GM21360 (cell line): ENCODE results near the gene EFR3B.
"Not testable (repeated sequence)": the region's sequence is repeated elsewhere in the genome, so short reads cannot be mapped to it uniquely, and the experiment has no call there.

ENCODE experiments used
- ATAC-seq: cut with Tn5 transposase; IDR thresholded peaks from one replicate; pipeline ENCODE4 v1.9.1; 2021; ENCODE audit warnings: mild to moderate bottlenecking, moderate library complexity; ENCODE audit not compliant: unreplicated experiment

EFR3B gene

DNA sequence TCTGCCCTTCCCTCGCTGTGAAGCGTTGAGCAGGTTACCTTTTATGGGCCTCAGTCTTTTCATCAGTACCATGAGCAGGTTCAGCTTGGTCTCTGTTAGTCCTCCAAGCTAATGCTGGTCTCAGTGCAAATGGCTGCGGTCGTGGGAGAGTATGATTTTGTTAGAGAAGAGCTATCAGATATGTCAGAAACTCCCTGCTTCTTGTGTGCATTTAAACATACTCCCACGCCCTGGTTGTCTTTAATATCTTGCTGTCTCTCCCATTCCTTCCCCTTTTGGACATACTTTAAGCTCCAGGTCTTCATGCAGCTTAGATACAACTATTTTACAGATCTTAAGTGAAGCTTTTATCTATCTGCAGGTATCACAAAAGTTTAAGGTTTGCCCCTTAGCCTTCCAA lies 62.9 kb downstream of the EFR3B start:
- no peak for ATAC-seq

DNA sequence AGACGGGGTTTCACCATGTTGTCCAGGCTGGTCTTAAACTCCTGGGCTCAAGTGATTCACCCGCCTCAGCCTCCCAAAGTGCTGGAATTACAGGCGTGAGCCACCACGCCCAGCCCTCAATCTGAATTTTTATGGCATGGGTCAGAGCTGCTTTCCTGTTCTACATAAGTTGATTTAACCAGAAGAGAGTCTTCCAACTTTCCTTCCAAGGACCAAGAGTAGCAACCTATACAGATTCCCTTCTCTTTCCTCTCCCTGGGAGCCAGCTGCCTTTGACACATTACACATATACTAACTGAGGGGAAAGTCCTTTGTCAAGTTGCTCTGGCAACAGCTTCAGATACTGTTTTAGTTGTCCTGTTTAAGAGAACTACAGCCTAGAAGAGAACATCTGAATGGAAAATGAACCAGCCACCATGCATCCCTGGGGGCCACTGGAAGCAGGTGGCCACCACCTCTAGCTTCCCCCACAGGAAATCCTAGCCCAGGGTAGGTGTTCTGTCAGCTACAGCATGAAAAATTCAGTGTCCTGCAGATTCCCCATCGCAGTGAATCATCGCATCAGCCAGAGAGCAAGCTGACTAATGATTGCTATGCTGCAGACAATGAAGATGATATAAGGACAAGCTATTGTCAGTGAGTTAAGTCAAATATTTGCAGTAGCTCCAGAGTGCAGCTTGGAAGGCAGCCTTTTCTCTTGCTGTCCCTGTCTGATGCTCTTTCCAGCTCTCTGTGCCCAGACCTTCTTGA lies 63.6 kb downstream of the EFR3B start:
- no peak for ATAC-seq

DNA sequence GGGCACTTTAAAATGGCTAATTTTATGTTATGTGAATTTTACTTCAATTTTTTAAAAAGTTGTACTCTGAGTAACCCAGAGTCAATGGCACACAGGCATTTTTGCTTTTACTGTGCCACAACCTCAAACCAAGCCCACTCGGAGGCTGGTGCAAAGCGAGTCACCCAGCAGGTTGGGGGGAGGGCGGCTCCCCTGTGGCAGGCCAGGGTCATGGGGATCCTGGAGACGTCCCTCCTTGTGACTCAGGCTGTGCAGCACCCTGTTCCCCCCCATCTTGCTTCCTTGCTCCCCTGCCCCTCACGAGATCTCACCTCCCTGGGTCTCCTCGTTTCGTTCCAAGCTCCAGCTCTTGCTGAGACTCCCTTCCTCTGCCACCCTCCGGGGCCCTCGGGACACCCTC lies 67.9 kb downstream of the EFR3B start:
- no peak for ATAC-seq

DNA sequence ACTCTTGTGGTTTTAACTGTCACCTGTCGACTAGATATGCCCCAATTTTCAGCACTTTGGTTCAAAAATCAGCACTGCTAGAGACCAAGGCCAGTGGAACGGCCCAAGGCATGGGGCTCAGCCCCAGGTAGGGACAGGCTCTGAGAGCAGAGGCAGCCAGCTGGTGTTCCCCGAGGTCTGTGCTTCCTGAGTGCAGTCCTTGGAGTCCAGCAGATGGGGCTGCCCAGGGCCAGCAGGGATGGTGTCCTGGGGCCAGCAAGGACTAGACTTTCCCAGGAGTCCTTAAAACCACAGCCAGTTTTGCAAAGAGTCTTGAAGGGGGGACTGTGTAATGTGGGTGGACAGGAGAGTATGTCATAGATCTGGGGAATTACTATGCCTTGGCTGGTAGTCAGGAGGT lies 70.2 kb downstream of the EFR3B start:
- ATAC-seq, result no peak

DNA sequence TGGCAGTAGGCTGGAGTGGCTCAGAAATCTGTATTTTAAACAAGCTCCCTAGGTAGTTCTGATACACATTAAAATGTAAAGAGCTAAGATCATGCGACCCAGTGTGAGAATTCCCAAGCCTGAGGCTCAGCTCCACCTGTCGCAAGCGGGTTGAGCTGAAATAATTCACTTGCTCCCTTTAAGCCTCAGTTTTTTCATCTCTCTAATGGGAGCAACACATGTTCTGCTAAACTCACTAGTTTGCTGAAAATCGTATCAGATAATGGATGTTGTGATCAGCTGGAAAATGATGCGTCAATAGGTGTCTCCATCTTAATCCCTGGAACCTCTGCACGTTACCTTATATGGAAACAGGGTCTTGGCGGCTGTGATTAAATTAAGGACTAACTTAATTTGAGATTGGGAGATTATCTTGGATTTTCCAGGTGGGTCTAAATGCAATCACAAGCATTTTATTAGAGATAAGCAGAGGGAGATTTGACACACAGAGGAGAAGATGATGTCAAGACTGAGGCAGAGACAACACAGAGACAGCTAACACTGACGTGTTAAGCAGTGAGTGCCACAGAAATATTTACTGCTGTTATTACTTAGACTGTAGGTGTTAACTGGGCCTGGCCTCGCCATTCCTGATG lies 73.5 kb downstream of the EFR3B start:
- no peak for ATAC-seq

DNA sequence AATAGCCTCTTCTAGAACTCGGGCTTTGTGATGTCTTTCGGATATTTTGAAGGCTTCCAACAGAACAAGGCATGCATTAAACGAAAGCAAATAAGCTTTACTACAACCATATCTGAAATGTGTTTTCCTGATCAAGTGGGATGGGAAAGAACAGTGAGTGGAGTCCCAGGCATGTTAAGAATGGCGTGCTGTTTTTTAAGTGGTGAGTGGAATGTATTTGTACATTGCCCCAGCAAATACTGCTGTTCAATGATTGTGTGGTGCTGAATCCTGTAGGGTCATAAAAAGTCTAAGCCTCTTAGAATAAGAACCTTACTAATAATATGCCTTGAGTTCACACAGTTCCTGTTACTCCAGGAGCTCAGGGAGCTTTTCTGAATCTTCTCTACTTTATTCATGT lies 74.0 kb downstream of the EFR3B start:
- ATAC-seq, result no peak

DNA sequence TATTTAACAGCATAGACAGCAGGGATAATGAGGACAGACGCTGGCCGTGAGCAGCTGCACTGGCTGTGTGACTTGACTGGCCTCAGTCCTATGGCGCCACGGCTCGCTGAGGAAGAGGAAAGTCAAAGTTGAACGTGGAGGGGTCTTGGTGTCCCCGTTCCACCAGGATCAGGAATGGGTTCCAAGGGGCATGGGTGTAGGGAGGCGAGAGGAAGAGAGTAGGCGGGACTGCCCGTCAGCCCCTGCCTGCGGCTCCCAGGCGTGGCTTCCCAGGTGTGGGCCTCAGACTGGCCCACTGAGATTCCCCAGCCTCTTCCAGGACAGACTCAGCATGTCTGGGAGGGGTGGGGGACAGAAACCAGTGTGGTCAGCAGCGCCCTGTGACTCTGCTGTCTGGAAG lies 75.1 kb downstream of the EFR3B start:
- no peak for ATAC-seq

DNA sequence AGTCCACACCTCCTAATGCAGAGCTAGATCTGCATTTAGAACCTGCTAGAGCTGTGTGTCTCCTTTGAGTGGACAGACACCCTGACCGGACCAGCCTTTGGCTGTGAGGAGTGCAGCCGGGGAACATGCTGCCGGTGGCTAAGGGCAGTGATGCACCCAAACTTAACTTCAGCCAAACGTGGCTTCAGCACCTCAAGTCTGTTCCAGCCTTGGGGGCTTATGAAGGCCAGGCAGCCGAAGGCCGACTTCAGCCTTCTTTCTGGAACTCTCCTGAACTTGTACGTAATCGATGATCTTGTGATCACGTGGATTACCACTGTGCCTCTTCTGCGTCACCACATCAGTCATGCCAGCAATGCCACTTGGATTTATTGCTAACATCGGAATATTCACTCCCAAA lies 77.4 kb downstream of the EFR3B start:
- ATAC-seq, result no peak

DNA sequence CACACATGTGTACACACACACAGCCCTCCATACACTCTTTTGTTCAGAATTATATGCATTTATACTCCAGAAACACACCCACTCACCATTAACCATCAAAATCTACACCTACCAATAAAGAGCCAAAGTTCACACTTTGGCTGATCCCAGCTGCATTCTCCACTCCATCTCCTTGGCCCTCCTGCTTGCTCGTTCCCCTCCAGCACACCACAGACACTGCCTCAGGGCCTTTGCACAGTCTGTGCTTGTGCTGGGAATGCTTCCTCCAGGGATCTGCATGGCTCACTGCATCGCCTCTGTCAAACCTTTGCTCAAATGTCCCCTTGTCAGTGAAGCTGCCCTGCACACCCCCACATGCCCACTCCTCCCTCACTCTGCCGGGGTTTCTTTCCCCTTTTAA lies 80.5 kb downstream of the EFR3B start:
- no peak for ATAC-seq

DNA sequence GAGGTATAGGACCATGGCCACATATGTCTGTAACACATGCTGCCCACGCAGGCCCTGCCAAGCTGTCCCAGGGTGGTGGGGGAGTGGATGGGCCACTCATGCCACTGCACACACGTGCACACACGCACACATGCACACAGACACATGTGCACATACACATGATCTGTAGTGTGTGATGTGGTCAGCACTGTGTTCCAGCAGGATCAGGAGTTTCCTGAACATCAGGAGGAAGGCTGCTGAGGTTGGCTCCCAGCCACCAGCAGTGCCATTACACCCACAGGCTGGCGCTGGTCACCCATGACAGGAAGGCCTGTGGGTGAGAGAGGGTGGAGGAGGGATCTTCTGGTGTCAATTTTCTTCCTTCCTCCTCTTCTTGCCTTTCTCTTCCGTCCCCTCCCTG lies 81.8 kb downstream of the EFR3B start:
- no peak for ATAC-seq

DNA sequence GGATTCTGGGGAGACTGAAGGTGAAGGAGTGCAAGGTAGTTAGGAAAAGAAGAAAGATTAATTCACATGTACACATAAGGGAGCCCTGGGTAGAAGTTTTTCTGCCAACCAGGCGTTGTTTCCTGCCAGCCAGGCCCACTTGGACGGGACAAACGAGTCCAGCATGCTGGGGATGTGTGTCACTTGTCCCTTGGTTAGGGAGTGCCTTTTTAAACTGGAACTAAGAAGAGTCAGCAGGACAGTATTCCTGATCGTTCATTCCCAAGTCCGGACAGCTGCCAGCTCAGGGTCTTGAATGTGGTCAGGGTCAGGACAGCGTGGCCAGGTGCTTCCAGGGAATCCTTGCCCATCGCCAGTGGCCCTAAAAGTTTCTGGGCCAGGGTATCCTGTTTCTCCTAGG lies 83.3 kb downstream of the EFR3B start:
- no peak for ATAC-seq

DNA sequence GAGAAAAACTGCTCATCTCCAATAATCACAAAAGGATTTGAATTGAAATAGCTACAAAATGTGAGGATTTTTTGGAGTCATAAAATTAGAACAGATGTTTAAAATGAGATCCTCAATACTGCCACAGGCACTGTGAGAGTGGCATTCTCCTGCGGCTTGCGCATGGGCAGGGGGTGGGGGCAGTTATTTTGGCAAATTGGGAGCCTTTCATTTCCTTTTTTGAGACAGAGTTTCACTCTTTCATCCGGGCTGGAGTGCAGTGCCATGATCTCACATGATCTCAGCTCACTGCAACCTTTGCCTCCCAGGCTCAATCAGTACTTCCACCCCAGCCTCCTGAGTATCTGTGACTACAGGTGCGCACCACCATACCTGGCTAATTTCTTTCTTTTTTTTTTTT lies 84.1 kb downstream of the EFR3B start:
- no peak for ATAC-seq

DNA sequence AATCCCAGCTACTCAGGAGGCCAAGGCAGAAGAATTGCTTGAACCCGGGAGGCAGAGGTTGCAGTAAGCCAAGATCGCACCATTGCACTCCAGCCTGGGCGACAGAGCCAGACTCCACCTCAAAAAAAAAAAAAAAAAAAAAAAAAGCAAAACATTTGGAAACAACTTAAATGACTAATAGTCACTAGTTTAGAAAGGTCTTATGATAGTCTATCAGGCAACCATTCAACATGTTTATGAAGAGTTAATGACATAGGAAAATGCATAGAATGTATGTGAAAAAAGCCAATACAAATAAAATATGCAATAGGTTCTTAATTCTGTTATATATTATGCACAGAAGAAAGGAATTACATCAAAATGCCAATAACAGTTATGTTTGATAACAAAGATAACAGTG lies 85.2 kb downstream of the EFR3B start:
- ATAC-seq, result not testable (repeated sequence)

DNA sequence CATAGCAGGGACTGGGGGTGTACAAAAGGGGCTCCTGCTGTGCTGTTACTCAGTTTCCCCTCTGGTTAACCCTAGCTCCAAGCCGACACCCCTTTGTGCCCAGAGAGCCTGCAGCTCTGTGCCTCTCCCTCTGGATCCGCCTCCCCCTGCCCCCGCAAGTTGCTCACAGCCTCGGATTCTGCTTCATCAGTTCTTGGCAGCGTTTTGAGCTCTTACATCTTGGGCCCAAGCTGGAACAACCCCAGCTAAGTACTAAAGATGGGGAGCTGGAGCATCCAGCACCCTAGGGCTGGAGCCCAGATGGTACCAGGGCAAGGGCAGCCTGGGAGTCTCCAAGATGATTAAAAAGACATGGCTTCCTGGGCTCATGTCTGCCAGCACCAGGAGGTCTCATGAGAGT lies 85.8 kb downstream of the EFR3B start:
- ATAC-seq, result no peak

DNA sequence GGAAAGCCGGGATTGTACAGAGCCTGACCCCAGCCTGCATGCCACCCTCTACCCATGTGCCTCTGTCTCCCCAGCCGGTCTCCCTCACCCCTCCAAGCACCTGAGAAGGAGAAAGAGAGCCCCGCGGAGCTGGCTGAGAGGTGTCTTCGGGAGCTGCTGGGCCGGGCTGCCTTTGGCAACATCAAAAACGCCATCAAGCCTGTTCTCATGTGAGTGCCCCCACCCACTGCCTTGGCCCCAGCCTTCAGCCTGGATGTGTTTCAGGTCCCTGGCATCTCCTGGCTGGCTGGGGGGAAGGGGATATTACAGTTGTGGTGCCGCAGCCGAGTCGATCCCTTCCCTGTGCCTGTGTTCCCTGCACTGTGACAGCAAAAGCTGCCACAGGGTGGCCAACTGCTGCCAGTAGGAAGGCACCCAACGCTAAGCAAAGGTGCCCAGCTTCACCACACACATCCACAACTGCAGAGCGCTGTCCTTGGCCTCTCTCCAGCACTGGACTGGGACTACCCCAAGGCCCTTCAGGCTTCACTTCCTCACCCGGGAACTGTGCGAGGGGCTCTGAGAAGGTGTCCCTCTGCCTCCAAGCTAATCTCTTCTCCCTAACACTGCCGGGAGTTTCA lies 88.1 kb downstream of the EFR3B start:
- ATAC-seq, result no peak

DNA sequence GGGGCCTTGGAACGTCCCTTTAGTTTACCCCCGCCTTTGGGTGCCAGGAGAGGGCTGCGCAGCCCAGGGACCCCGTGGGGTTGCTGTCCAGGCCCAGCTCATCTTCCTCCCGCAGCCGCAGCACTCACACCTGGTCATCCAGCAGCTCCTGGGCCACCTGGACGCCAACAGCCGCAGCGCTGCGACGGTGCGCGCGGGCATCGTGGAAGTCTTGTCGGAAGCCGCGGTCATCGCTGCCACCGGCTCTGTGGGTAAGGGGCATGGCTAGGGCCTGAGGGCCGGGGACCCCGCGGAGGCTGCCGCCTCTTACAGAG lies 89.3 kb downstream of the EFR3B start:
- ATAC-seq, result no peak

DNA sequence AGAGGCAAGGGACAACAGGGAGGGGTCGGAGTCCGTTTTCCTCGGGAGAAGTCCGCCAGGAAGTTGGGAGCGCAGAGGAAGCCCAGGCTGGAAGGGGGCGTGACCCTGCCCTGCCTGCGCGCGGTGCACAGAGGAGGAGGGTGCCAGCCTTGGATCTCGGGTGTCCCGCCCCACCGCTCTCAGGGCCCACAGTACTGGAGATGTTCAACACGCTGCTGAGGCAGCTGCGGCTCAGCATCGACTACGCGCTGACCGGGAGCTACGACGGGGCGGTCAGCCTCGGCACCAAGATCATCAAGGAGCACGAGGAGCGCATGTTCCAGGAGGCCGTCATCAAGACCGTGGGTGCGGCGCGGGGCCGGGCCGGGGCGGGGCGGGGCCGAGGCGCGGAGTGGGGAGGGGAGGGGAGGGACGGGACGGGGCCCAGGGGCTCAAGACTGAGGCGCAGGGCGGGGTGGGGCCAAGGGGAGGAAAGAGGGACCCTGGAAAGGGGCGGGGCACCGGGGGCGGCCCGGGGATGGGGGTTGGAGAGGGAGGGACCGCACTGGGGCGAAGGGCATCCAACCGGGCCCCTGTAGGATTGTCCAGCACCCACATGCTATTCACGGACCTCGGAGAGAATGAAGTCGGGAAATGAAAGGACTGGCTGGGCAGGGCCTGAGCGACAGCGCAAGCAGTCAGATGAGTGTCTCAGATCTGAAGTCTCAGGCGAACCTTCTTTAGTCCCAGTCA lies 89.9 kb downstream of the EFR3B start:
- ATAC-seq, result no peak

DNA sequence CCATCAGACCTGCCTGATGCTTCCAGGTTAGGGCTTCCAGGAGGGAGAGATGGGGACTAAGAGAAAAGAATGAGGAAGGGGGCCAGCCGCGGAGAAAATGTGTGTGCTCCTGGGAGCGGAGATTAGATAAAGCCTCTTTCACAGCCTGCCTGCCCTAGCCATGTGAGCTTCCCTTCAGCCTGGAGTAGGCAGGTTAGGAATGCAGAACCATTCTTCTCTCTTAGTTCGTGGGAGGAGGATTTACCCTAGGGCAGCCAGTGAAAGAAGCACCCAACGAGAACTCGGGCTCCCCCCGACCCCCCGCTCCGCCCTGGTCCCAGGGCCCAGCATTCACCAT lies 90.4 kb downstream of the EFR3B start:
- no peak for ATAC-seq

DNA sequence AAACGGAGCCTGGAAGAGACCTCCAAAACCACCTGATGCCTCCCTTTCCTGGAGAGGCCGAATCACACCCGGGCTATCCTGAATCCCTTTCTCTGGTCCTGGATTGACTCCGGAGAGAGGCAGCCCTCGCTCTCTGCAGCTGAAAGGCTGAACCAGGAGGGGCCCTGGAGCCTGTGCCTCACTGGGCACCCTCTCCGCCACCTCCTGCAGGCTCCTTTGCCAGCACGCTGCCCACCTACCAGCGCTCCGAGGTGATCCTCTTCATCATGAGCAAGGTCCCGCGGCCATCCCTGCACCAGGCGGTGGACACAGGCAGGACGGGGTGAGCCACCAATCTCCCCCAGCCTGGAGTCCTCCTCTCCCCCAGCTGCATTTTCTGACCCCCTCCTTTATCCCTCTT lies 90.8 kb downstream of the EFR3B start:
- no peak for ATAC-seq

DNA sequence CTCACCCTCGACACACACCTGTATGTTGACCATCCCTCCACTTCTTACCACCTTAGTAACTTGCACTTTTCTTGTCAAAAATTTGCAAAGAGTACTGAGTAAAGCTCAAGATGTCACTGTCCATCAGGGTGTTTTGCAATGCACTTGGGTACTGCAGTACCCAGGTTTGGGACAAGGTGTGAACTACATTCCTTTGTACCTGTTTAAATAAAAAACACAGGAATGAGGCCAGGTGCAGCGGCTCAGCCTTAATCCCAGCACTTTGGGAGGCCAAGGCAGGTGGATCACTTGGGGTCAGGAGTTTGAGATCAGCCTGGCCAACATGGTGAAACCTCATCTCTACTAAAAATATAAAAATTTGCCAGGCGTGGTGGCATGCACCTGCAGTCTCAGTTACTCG lies 98.7 kb downstream of the EFR3B start:
- not testable (repeated sequence) for ATAC-seq

DNA sequence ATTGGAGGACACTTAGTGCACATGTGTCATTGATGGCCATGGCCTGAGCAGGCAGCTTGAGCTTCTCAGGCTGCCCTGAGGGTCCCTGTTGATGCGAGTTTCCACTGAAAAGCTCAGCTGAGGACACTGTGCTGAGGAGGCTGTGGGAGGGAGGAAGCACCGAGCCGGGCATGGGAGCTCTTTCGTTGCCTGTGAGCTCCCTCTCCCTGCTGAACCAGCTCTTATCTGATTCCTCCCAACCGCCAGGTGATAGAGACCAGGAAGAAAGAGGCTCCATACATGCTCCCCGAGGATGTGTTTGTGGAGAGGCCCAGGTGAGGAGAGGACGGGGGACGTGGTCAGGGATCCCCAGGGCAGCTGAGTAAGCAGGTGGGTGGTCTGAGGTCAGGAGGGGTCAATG lies 99.2 kb downstream of the EFR3B start:
- ATAC-seq, result no peak

DNA sequence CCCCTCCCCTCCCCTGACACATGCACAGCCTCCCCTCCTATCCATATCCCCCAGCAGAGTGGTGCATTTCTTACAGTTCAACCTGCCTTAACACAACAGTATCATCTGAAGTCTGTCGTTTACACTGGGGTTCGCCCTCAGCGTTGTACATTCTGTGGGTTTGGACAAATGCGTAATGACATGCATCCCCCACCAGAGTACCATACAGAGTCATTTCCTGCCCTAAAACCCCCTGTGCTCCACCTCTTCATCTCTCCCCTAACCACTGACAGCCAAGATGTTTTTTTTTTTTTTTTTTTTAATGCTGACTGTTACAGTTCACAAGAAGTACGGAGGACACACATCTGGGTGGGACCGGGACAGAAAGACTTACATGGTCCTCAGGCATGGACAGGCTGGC lies 103.9 kb downstream of the EFR3B start:
- no peak for ATAC-seq
